Measurements from ENCODE around the gene MFSD12. TPM values are rescaled to one million over a fixed set of nuclear protein-coding genes. Genes with fewer than 3 reads are reported as not detected.

MFSD12 gene
- total and polyA plus RNA-seq, 4 donors: 9.4 to 43.6 (median 24.6) TPM

DNA sequence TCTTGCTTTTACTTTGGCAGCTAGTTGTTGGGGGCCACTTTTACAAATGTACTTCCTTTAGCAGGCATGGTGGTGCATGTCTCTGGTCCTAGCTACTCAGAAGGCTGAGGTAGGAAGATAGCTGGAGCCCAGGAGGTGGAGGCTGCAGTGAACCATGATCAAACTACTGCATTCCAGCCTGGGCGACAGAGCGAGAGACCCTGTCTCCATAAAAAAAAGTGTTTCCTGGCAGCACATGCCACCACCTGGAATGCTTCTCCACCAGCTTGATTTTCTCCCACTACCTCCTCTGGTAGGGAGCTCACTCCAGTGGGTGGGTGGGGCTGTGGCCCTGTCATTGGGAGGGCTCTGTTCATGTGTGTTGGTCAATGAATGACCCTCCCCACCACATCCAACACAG, 38.7 kb downstream of the MFSD12 start:
- Histone ChIP-seq H3K4me1 (ENCODE audit: control insufficient read depth in 4 of 4, insufficient read depth in 4 of 4, low read length in 3 of 4) (peaks cover 15 to 42% (median 28%) of the 10 kb centered on the region in 4 donors), H3K27me3 (ENCODE audit: control insufficient read depth in 4 of 4, insufficient read depth in 4 of 4, low read length in 3 of 4) (no peaks in the 10 kb centered on the region), H3K9me3 (ENCODE audit: control insufficient read depth in 4 of 4, low read length in 3 of 4) (no peaks in the 10 kb centered on the region), H3K27ac (ENCODE audit: low read depth in 1 of 2, low read length in 2 of 2) (peak overlapping the region; percentile 7 to 10), H3K4me3 (ENCODE audit: low read depth in 1 of 3, low read length in 3 of 3) (no peak overlapping the region), H3K9ac (ENCODE audit: low read depth in 1 of 2, low read length in 2 of 2) (no peak overlapping the region), H3K36me3 (ENCODE audit: control insufficient read depth in 4 of 4, insufficient read depth in 3 of 4, low read depth in 1 of 4, low read length in 3 of 4) (peaks cover 0 to 6% (median 3%) of the 10 kb centered on the region in 4 donors)
- 97% methylated on average over 2 of the region's 2 CpGs for WGBS
- DNase-seq (ENCODE audit: low spot score): no peak
- TF ChIP-seq JUND (IDR thresholded peaks at IDR 0.05) (no peak), REST (IDR thresholded peaks at IDR 0.05) (no peak), TAF1 (conservative IDR thresholded peaks at IDR 0.05) (no peak), GABPA (IDR thresholded peaks at IDR 0.05 in 1 of 2, conservative IDR thresholded peaks at IDR 0.05 in 1 of 2) (no peak), SP1 (IDR thresholded peaks at IDR 0.05) (no peak), NR2F2 (IDR thresholded peaks at IDR 0.05) (no peak), RXRA (IDR thresholded peaks at IDR 0.05) (no peak), MAX (IDR thresholded peaks at IDR 0.05) (no peak), ATF3 (IDR thresholded peaks at IDR 0.05) (no peak), CTCF (IDR thresholded peaks at IDR 0.05; ENCODE audit: low read depth, low read length, missing input control) (no peak), RAD21 (IDR thresholded peaks at IDR 0.05) (no peak), YY1 (IDR thresholded peaks at IDR 0.05) (no peak), EGR1 (IDR thresholded peaks at IDR 0.05; ENCODE audit: low read depth in 2 of 2) (no peak)

DNA sequence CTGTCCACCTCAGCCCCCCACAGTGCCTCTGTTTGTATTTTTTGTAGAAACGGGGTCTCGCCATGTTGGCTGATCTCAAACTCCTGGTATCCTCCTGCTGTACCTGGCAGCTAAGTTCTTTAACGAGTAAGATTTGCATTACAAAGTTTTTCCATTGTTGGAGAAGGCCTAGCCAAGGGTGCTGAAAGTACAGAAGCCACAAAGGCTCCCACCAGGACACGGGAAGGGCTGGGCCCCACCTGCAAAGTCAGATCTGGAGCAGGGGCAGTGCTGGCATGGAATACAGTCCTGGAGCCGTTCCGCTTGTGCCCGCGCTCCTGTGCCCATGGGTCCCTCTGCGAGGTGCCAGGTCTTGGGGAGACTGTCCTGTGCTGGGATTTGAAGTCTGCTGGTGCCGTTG, 39.1 kb downstream of the MFSD12 start:
- H3K27me3 ChIP-seq (ENCODE audit: control insufficient read depth in 4 of 4, insufficient read depth in 4 of 4, low read length in 3 of 4): no peaks in the 10 kb centered on the region
- H3K36me3 ChIP-seq (ENCODE audit: control insufficient read depth in 4 of 4, insufficient read depth in 3 of 4, low read depth in 1 of 4, low read length in 3 of 4): peaks cover 0 to 3% (median 1%) of the 10 kb centered on the region in 4 donors
- no peaks in the 10 kb centered on the region for H3K9me3 ChIP-seq (ENCODE audit: control insufficient read depth in 4 of 4, low read length in 3 of 4)
- TF ChIP-seq HNF4A (conservative IDR thresholded peaks at IDR 0.05) (no peak), REST (IDR thresholded peaks at IDR 0.05) (no peak), SP1 (IDR thresholded peaks at IDR 0.05) (no peak), CTCF (IDR thresholded peaks at IDR 0.05; ENCODE audit: low read depth, low read length, missing input control) (no peak), RAD21 (IDR thresholded peaks at IDR 0.05) (no peak), EGR1 (IDR thresholded peaks at IDR 0.05; ENCODE audit: low read depth in 2 of 2) (no peak)
- DNase-seq (ENCODE audit: low spot score): no peak
- no peak overlapping the region for H3K4me3 ChIP-seq (ENCODE audit: low read depth in 1 of 3, low read length in 3 of 3)
- peaks cover 13 to 44% (median 29%) of the 10 kb centered on the region in 4 donors for H3K4me1 ChIP-seq (ENCODE audit: control insufficient read depth in 4 of 4, insufficient read depth in 4 of 4, low read length in 3 of 4)
- whole genome bisulfite sequencing: 86% methylated on average over 10 of the region's 10 CpGs
- H3K27ac ChIP-seq (ENCODE audit: low read depth in 1 of 2, low read length in 2 of 2): peak overlapping the region; percentile 7 to 10
- H3K9ac ChIP-seq (ENCODE audit: low read depth in 1 of 2, low read length in 2 of 2): no peak overlapping the region

All from liver (tissue), 9 donors.